DMS 273 (cell line): ENCODE results near the gene ANKRD9.
"Not testable (repeated sequence)": the region's sequence is repeated elsewhere in the genome, so short reads cannot be mapped to it uniquely, and the experiment has no call there.

Source experiments
- DNase-seq: peaks from one replicate; lab custom pipeline; 2025; ENCODE audit not compliant: unreplicated experiment; lab: John Stamatoyannopoulos, UW

The ANKRD9 gene

DNA sequence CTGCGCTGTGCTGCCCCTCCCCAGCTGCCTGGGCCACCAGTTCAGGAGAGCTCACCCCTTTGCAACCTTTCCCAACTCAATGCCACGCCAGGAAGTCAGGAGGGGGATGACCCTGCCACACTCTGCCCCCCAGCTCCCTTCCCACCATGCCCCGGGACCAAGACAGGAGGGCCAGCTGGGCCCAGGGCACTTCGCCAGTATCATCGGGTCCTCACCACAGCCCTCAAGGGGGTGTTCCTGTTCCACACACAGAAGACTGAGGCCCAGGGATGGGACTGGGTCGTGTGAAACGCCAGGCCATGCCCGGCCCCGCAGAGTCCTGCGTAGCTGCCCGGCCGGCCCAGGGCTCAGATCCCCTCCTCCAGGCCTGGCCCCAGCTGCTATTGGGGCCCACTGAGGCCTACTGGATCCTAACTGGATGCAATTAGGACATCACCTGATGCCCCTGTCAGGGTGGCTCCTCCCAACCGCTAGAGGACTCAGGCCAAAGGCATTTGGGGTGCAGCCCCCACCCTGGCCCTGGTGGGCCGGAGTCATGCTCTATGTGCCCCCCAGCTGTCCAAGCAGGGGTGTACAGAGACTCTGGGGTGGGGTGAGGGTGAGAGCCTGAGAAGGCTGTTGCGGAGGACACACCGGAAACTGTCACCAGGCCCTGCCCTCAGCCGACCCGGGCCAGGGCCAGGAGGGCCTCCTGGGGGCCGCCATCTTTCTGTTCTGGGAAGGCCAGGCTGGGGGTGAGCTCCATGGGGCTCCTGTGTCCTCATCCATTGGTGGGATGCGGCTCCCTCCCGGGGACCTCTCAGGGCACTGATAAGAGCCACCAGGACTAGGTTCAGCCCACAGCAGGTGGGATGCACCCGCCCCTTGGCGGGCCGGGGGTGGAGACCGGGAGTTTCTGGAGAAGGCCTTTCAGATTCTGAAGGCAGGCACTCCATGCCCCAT is 29.3 kb upstream of the ANKRD9 start:
- DNase-seq = peak; percentile 48

DNA sequence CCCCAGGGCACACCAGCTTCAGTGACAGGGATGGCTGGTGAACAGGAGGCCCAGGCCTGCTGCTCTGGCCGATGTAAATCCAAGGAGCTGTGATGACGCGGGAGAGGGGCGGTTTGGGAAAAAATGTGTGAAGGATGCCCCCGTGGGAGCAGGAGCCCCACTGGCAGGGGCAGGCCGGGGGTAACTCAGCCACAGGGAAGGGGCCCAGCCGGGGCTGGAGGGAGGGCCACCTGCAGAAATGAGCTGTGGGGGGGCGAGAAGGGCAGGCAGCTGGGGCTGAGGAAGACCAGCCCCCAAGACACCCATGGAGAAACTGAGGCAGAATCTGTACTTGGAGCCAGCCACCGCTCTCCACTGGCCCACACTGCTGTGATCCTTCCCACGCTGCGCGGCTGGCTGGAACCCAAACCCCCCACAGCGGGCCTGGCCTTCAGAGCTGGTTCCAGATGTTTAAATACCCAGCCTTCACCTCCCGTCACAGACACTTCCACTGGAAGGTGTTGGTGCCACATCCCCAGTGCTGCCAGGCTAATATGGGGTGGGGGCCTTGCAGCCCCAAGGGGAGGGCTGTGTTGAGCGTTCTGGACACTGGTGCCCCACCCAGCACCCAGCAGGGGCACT is 28.5 kb upstream of the ANKRD9 start:
- no peak for DNase-seq

DNA sequence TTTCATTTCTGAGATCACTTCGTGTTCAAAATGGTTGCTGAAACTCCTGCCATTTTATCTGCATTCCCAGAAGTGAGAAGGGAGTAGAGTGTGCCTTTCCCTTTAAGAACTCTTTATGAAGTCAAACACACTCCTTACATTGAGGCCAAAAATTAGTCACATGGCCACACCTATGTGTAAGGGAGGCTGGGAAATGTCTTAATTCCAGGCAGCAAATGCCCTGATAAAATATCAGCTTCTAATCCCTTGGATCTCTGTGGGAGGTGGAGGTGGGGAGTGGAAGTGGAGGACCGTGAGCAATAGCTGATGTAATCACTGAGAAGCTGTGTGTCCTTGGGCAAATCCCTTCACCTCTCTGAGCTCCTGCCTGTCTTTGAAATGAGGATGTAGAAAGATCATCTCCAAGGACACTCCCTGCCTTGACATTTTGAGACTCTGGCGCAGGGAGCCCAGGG is 22.7 kb upstream of the ANKRD9 start:
- DNase-seq = no peak

GRCh38 chr14:102530828-102531478 is 21.4 kb upstream of the ANKRD9 start:
- DNase-seq = no peak

- no peak for DNase-seq
These were observed 19.0 kb upstream of the ANKRD9 start for GRCh38 chr14:102528431-102529170.

DNA sequence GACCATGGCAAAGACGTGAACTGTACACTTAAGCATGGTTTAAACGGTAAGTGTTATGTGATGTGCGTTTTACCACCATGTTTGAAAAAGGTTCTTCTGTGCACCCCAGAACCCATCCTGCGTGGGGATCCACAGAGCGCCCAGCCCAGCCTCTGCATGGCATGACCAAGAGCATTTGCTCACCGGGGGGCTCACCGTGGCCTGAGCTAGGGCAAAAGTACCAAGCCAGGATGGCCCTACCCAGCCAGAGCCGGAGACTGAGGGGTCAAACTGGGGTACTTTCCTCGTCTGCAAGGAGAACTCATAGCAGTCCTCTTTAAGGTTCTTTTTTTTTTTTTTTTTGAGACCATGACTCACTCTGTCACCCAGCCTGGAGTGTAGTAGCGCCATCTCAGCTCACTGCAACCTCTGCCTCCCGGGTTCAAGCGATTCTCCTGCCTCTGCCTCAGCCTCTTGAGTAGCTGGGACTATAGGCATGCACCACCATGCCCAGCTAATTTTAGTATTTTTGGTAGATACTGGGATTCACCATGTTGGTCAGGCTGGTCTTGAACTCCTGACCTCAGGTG is 16.4 kb upstream of the ANKRD9 start:
- no peak for DNase-seq

- peak; percentile 81 for DNase-seq
These were observed 15.8 kb upstream of the ANKRD9 start for GRCh38 chr14:102525219-102525928.

- peak; percentile 99 for DNase-seq
These were observed 15.1 kb upstream of the ANKRD9 start for GRCh38 chr14:102524451-102525218.

DNA sequence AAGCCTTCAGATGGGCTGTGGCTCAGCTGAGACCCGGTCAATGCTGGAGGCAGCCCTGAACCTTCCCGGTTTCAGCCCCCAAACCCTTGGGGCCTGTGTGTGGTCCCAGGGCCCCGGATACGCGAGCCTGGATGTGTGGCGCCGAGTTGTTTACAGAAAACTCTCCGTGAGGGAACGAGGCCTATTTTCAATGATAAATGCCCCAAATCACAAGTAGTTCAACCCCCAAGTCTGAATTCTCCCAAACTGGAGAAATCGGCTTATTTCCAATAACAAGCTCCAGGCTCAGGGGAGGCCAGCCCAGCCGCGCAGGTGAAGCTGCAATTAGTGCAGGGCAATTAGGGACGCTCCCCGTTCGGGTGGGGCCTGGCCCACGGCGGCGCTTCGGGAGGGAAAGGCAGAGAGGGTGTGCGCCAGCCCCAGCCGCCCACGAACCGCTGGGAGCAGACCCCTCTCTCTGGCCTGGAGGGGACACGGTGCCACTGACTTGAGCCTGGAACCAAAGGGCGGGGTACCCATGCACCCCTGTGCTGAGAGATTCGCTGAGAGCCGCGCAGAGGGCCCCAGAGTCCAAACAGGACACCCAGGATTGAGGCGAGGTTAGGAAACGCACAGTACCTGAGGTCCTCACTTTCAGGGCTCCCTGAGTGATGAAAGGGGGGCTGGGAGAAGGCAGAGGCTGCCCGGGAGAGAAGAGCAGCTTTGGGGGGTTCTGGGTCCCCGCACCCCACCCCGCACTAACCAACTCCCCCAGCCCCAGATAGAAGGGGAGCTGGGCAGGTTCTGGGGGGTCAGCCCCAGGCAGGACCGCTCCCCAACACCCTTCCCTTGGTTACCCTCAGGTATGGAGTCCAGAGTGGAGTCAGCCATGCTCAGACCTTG is 14.2 kb upstream of the ANKRD9 start:
- no peak for DNase-seq

DNA sequence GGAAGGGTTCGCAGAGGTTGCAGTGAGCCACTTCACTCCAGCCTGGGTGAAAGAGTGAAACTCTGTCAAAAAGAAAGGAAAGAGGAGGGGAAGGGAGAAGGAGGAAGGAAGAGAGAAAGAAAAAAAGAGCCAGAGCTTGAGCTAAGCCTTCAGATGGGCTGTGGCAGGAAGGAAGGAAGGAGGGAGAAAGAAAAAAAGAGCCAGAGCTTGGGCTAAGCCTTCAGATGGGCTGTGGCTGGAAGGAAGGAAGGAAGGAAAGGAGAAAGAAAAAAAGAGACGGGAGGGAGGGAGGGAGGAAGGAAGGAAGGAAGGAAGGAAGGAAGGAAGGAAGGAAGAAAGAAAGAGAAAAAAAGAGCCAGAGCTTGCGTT is 13.6 kb upstream of the ANKRD9 start:
- no peak for DNase-seq

GRCh38 chr14:102519709-102520108 is 10.1 kb upstream of the ANKRD9 start:
- not testable (repeated sequence) for DNase-seq

DNA sequence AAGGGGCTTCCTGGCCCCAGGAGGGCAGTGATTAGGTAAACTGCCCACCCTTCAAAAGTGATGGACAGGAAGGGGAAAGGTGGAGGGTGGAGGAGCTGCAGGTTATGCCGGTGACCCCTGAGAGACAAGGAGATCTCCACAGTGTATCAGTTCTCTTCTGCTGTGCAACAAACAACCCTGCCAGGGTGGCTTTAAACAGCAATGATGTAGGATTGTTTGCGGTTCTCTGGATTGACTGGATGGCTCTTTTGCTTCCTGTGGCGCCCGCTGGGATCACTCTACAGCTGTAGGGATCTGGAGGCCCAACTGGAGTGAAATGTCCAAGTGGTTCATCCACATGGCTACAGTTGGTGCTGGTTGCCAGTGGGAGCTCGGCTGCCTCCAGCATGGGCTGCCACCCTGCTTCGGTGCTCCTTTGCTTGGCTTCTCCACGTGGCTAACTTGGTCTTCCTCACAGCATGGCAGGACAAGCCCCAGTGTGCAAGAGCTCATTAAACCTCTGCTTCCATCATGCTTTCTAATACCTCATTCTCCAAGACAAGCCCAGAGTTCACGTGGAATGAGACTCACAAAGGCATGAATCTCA is 8.6 kb upstream of the ANKRD9 start:
- DNase-seq = no peak

DNA sequence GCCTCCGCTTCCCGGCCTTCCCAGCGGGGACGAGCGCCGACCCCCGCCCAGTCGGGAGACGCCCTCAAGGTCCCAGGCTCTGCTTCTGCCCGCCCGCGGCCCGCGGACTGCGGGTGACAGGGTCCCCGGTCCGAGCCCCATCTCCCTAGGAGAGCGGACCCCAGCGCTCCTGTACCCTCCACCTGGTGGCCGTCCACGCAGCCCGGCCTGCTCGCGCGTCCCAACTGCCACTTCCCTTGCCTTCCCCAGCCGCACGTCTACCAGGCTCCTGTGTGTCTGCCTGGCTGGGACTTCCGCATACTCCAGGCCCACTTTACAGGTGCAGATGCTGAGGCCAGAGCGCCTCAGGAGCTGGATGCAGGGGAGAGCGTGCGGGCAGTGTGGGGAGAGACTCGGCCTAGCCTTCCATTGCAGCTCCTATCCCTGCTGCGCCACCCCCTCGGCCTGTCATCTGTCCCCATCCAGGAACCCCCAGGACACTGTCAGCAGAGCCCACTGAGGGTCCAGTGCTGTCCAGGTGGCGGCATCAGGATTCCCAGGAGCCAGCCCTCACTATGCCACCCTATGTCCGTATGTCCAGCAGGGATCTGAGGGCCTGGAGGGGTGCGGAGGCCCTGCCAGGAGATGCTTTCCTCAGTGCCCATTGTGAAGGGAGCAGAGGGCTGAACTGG is 8.0 kb upstream of the ANKRD9 start:
- DNase-seq = no peak

DNA sequence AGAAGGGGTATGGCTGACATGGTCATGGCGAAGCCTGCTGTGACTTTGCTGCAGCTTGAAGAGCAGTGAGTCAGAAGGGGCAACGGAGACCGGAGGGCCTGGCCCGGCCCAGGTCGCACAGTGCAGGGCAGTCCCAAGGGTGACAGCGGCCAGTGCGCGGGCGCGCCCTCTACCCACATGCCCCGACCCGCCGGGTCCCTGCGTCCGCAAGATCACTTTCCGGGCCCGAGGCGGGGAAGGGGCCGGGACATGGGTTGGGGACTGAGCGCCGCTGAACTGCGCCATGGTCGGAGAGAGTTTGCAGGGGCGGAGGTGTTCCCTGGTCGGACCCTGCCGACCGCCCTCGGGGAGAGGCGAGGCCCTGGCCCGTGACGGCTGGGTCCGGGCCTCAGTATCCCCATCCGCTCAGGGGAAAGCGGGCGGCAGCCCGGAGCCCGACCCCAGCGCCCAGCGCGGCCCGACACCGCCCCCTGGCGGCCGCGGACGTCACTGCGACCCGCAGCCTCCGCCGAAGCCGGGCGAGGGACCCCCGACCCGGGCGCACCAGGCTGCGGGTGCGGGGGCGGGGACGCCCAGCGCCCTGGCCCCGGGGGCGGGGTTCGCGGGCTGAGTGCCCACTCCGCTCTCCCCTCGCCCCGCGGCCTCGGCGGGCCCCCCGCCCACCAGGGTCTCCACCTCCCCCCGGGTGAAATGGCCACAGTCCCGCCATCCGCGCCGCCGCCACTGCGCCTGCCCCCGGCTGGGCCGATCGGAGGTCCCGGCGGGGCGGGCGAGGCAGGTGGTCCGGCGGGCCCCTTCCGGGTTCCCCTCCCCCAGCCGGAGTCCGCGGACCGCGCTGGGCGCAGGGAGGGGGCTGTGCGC is 7.2 kb upstream of the ANKRD9 start:
- peak; percentile 81 for DNase-seq

GRCh38 chr14:102514987-102515733 is 5.6 kb upstream of the ANKRD9 start:
- no peak for DNase-seq
